Measurements from ENCODE around the gene GALNT5.
"Not testable (repeated sequence)": the region's sequence is repeated elsewhere in the genome, so short reads cannot be mapped to it uniquely, and the experiment has no call there.

The GALNT5 gene

GRCh38 chr2:157257312-157258252 is at the start of gene GALNT5:
Gene GALNT5, plus strand, starts transcription at chr2:157257705. Its CDS starts 378 bp downstream, at chr2:157258083.
- DNase-seq: no peak

GRCh38 chr2:157216286-157216965 is 41.1 kb upstream of the GALNT5 start:
- no peak for DNase-seq

GRCh38 chr2:157217409-157217808 is 40.1 kb upstream of the GALNT5 start:
- DNase-seq: no peak

GRCh38 chr2:157218911-157219310 is 38.6 kb upstream of the GALNT5 start:
- DNase-seq: no peak

- DNase-seq: no peak
Measured at GRCh38 chr2:157220502-157220901, 37.0 kb upstream of the GALNT5 start.

- no peak for DNase-seq
Measured at GRCh38 chr2:157221394-157221988, 36.0 kb upstream of the GALNT5 start.

- no peak for DNase-seq
Measured at GRCh38 chr2:157223624-157224205, 33.8 kb upstream of the GALNT5 start.

- not testable (repeated sequence) for DNase-seq
Measured at GRCh38 chr2:157224448-157224847, 33.1 kb upstream of the GALNT5 start.

- no peak for DNase-seq
Measured at GRCh38 chr2:157227592-157227991, 29.9 kb upstream of the GALNT5 start.

GRCh38 chr2:157228946-157229345 is 28.6 kb upstream of the GALNT5 start:
- no peak for DNase-seq

- no peak for DNase-seq
Measured at GRCh38 chr2:157229572-157229971, 27.9 kb upstream of the GALNT5 start.

GRCh38 chr2:157231476-157231875 is 26.0 kb upstream of the GALNT5 start:
- no peak for DNase-seq

- no peak for DNase-seq
Measured at GRCh38 chr2:157233506-157233905, 24.0 kb upstream of the GALNT5 start.

- no peak for DNase-seq
Measured at GRCh38 chr2:157236404-157236803, 21.1 kb upstream of the GALNT5 start.

- DNase-seq: no peak
Measured at GRCh38 chr2:157238296-157238695, 19.2 kb upstream of the GALNT5 start.

- no peak for DNase-seq
Measured at GRCh38 chr2:157244691-157245090, 12.8 kb upstream of the GALNT5 start.

GRCh38 chr2:157245144-157245840 is 12.2 kb upstream of the GALNT5 start:
- no peak for DNase-seq

GRCh38 chr2:157245846-157246764 is 11.4 kb upstream of the GALNT5 start:
- no peak for DNase-seq

- DNase-seq: no peak
Measured at GRCh38 chr2:157246765-157247407, 10.6 kb upstream of the GALNT5 start.

- DNase-seq: no peak
Measured at GRCh38 chr2:157250836-157251235, 6.7 kb upstream of the GALNT5 start.

GRCh38 chr2:157251932-157252331 is 5.6 kb upstream of the GALNT5 start:
- DNase-seq: no peak

Data from NCI-H1092 (cell line).